HG02938 (cell line): ENCODE measurements around the gene EDA.

Experiments
- ATAC-seq: cut with Tn5 transposase; IDR thresholded peaks from one replicate; pipeline ENCODE4 v1.9.1; 2021; ENCODE audit warnings: mild to moderate bottlenecking, moderate library complexity; ENCODE audit not compliant: unreplicated experiment

The EDA gene

DNA sequence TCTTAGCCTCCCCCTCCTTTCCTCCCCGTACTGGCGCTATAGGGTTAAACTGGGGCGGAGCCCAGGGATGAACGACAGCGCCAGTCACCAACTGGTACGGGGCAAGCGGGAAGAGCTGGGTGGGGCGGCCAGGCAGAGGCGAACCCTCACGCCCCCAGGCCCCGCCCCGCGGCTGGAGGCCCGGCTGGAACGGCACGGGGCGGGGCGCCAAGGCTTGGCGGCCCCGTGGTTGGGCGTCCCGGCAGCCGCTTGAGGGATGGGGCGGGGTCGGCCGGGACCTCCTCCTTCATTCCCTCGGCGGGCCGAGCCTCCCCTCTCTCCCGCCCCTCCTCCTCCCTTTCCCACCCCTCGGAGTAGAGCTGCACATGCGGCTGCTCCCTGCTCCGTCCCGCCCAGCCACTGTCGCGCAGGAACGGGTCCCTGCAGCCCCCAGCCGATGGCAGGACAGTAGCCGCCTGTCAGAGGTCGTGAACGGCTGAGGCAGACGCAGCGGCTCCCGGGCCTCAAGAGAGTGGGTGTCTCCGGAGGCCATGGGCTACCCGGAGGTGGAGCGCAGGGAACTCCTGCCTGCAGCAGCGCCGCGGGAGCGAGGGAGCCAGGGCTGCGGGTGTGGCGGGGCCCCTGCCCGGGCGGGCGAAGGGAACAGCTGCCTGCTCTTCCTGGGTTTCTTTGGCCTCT, at the start of gene EDA:
Gene EDA, plus strand, starts transcription at position 335 of the 678 bp plus-strand sequence.
- peak; percentile 80 for ATAC-seq

DNA sequence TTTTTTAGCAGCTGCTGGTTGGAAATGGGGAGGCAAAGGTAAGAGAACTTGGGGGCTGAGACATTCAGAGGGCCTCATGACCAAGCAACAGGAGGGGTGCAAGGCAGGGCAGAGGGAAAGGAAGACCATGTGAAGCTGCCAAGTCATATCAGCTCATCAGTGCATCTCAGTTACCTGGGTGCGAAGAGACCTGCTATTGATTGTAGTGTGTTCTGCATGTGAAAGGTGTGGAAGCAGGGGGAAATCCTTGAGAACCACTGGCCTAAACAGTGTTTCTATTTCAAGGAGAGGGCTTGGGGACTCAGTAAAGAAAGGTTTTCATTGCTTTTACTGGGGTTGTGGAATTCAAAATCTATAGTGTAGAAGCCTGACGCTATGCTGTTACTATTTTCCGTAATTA, 47.1 kb upstream of the EDA start:
- no peak for ATAC-seq

DNA sequence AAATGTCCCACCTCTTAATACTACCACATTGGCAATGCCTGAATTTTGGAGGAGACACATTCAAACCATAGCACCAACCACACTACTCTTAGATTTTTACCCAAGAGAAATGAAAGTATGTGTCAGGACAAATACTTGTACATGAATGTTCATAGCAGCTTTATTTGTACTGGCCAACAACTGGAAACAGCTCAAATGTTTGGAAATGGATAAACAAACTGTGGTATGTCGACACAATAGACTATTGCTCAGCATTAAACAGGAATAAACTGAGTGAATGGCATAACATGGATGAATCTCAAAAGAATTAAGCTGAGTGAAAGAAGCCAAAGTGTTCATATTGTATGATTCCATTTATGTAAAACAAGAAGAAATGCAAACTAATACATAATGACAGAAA, 18.5 kb upstream of the EDA start:
- ATAC-seq, result no peak

DNA sequence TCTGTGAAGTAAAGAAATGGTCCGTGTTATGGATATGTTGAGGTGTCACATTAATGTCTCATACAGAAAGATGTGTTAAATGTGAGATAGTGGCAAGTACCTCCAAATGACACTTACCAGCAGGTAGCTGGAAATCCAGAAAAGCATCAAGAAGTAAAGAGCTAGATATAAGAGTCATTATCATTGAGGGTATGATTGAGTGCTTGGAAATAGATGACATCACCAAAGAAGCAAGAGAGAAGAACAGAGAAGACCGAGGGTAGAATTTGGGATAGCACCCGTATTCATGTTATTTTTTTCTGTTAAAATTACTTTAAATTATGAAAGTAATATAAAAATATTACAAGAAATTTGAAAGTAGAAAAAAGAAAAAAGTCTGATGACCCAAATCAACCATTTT, 15.7 kb upstream of the EDA start:
- no peak for ATAC-seq

DNA sequence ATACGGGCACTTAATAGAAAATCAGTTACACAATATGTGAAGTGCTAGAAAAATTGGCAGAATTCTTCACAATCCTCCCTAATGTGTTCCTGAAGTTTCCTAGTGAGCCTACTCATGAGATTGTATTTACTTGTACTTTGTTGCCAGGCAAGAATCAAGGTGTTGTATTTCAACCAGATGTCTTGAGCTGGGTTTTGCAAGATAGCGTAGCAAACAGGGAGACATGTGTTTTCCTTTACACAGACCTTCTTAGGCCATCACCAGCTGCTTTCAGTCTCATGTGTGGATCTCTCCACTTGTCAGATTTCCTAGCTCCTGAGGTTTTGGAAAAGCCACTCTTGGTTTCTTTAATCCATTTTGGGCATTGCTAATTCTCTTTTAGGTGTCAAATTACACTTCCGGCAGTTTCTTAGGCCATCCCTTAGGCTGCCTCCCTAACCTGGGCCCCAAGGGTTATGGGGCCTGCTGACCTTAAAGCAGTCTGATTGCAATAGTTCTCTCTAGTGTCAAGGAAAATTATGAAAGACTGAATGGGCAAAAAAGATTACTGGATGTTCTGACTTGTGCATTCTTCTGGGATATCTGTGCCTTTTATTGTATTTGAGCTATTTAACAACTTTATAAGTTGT, 12.2 kb upstream of the EDA start:
- no peak for ATAC-seq

DNA sequence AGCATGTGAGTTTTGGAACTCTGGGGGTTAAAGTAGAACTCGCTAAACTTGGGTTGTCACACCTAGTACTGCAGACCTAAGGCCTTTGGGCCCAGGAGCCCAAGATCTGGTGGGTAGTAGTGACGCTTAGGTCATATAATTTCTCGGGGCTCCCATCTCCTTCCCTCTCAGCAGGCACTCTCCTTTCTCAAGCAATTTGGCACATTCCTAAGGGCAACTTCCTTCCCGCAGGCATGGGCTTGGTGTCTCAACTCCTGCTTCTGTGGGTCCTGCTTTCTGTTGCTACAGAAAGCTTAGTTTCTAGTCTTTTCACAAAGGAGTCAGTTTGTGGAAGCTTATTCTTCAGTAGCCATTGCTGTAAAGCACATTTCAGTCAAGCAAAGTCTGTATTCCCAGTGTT, 10.4 kb upstream of the EDA start:
- ATAC-seq, result no peak

DNA sequence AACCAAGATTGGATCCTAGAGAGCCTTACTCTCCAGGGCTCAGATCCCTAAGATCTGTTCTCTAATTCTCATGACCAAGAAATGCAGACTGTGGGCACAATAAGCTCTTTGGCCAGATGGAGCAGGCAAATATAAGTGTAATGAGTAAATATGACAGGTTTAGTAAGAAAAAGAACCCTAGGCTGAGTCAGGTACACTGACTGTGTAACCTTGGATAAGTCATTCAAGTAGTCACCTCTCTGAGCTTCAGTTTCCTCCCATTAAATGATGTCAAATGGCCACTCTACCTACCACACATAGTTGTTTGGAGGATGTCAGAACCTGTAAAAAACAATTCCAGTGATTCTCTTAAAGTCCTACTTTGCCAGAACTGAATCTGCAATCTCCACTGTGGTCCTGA, 8.3 kb upstream of the EDA start:
- ATAC-seq, result no peak

DNA sequence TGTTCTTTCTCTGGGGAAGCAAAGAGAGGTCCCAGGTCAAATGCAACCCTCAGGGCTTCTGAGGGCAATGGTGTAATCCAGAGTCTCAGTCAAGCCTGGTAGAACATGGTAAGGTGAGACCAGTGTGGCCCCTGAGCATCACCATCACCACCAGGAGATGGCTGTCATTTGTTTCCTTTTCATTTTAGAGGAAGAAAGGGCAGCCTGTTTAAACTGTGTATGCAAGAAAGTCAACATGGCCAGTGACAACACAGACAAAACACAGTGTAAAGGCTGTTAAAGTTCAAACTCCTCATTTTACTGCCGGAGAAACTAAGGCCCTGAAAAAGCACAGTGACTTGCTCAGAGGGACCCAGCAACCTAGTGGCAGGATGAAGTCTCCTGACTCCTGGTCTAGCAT, 2.0 kb upstream of the EDA start:
- ATAC-seq, result no peak

DNA sequence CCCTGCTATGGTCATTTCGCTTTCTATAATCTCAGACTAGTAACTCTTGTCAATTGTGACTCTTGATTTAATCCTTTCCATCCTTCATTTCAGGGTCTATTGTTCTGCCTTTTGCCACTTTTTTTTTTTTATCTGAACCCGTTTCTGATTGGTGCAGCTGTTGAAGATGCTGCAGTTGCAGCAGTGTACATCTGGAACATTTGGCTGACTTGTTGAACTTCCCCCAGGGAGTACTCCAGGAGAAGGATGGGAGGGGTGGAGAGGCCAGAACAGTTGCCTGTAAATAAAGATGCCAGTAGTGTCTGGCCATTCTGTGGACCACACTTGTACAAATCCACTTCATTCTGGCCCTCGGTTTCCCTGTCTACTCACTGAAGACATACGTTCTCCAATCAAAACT, 1.0 kb upstream of the EDA start:
- ATAC-seq, result no peak

DNA sequence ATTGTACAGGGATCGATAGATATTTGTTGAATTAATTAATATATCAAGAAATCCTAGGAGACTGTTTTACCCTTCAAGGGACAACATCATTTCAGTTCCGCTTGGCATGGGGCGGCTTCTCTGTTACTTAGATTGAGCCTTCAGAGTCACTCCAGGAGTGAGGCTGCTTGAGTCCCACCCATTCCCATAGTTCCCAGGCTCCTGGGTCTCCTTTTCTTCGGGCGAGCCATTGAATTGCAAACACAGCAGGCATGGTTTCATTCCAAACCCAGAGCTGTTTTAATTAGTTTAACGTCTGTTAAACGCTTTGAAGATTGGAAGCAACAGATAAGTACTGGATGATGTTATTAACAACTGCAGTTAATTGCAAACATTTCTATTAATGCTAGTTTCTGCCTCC, 571 bp upstream of the EDA start:
- ATAC-seq, result no peak

DNA sequence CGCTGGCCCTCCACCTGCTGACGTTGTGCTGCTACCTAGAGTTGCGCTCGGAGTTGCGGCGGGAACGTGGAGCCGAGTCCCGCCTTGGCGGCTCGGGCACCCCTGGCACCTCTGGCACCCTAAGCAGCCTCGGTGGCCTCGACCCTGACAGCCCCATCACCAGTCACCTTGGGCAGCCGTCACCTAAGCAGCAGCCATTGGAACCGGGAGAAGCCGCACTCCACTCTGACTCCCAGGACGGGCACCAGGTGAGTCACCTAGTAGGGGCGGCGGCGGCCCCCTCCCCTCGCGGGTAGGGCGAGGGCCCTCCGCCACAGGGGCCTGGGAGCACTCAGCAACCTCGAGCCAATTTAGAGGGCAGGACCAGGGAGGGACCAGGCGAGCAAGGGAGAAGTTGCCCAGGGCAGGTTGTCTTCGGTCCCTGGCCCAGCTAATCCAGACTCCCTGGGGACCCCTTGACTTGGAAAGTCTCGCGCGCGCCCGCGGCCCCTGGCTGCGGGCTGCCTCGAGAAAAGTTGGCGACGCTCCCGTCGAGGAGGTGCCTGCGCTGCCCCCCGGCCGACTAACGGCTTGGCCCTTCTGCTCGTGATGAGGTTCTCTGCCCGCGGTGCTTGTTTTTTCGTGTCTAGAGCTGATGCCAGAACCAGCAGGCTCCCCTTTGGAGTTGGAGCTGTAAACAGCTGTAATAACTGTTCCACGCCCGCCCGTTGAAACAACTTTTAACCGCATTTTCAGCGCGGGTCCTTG, 717 bp downstream of the EDA start:
- ATAC-seq, result peak; percentile 6

DNA sequence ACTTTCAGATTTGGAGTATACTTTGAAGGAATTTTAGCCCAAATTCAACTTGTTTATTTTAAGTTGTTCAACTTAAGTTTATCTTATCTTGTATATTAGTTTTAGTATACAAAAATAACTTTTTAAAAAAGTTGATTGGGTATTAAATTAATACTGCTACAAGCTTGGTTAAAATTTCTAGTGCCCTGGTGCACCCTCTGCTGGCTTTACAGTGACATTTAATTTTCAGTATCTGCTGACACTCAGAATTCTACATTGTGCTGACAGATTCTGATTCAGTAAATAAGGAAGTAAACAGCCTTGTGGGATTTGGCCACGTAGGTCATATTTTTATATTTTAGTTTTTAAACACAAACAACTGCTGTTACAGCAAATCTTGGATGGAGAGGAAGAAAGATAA, 2.9 kb downstream of the EDA start:
- no peak for ATAC-seq

DNA sequence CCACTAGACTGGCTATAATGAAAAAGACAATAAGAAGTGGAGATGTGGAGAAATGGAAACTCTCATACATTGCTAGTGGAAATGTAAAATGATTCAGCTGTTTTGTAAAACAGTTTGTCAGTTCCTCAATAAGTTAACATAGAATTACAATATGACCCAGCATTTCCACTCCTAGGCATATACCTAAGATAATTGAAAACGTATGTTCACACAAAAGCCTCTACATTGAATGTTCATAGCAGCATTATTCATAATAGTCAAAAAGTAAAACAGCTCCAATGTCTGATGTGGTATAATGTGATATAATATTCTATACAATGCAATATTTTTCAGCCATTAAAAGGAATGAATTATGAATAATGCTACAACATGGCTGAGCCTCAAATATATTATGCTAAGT, 10.2 kb downstream of the EDA start:
- ATAC-seq, result no peak

DNA sequence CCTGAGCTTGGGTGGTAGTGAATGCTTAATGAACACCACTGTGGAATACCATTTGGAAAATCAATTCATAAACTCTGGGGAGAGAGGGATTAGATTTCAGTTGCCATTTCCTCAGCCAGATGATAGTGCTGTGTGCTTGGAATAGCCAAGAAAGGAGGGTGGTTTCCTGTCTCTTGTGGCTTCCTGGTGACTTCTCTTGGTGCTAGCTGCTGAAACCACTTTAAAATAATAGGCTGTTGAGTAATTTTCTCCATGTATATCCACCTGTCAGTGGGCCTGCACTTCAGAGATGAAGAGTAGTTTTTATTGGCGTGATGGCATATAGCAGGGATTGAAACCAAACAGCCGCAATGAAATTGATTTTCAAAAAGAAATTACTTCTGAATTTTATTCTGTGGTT, 11.8 kb downstream of the EDA start:
- no peak for ATAC-seq

DNA sequence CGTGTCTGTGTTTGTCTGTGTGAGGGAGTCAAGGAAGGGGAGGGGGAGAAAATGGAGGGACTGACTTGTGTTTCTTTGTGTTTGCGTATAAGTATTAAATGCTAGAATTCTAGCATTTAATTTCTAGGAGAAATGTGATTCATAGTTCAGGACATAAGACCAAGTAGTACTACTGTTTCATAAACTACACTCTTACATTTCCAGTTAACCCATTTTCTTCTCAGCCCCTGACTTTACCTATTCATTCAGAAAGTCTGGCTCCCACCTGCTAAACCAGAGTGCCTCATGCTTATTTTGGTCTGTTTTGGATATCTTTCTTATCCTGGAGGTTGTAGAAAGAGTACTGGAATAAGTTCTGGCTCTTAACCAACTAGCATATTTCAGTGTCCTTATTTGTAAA, 14.2 kb downstream of the EDA start:
- ATAC-seq, result no peak

DNA sequence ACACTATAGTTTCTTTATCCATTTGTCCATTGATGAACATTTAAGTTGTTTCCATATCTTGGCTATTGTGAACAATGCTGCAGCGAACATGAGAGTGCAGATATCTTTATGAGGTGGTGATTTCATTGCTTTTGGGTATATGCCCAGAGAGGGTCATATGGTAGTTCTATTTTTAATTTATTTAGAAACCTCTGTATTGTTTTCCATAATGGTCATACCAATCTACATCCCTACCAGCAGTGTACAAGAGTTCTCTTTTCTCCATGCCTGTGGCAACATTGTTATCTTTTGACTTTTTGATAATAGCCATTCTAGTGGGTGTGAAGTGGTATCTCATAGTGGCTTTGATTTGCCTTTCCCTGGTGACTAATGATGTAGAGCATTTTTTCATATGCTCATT, 48.8 kb downstream of the EDA start:
- no peak for ATAC-seq

DNA sequence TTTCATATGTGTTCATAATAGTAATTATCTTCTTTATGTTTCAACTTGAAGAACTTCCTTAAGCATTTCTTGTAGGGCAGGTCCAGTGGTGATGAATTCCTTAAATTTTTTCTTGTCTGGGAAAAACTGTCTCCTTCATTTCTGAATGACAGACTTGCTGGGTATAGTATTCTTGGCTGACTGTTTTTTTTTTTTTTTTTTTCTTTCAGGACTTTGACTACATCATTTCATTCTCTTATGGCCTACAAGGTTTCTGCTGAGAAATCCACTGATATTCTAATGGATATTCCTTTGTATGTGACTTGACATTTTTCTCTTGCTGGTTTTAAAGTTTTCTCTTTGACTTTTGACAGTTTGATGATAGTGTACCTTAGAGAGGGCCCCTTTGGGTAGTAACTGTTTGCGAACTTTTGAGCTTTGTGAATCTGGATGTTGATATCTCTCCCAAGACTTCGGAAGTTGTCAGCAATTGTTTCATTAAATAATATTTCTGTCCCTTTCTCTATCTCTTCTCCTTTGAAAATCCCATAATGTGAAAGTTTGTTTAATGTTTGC, 54.2 kb downstream of the EDA start:
- ATAC-seq, result no peak

DNA sequence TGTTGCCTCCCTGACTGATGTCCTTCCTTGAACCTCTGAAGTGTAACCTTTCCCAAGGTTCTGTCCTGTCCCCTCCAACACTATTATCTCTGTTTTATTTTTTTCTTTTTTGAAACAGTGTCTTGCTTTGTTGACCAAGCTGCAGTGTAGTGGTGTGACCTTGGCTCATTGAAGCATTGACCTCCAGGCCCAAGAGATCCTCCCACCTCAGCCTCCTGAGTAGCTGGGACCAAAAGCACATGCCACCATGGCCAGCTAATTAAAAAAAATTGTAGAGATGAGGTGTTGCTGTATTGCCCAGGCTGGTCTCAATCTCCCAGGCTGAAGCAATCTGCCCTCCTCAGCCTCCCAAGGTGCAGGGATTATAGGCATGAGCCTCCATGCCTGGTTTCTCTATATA, 59.0 kb downstream of the EDA start:
- no peak for ATAC-seq

DNA sequence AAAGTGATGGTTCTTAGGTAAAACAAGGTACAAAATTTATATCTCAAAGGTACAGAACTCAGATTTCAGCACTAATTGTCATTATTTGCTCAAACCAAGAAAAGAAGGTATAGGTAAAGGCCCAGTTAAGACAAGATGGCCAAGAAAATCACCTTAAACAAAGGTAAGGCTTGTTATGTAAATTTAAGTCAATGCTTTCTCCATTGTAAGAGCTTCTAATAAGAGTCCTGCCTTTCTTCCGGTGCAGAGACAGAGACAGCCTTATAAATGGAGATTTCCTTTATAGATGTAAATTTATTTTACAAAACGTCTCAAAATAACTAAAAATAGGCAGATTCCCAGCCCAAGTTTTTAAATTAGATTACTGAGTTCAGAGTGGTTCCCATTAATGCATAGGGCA, 89.9 kb downstream of the EDA start:
- ATAC-seq, result no peak

DNA sequence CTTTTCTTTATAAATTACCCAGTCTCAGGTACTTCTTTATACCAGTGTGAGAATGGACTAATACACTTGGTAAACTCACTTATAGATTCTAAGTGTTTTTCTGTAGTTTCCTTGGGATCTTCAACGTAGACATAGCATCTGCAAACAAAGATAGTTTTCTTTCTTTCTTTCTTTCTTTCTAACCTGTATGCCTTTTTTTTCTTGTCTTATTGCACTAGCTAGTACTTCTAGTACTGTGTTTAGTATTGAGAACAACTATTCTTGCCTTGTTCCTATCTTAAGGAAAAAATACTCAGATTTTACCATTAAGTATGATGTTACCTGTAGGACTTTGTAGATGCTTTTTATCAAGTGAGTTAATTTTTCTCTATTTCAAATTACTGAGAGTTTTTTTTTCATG, 102.2 kb downstream of the EDA start:
- no peak for ATAC-seq

DNA sequence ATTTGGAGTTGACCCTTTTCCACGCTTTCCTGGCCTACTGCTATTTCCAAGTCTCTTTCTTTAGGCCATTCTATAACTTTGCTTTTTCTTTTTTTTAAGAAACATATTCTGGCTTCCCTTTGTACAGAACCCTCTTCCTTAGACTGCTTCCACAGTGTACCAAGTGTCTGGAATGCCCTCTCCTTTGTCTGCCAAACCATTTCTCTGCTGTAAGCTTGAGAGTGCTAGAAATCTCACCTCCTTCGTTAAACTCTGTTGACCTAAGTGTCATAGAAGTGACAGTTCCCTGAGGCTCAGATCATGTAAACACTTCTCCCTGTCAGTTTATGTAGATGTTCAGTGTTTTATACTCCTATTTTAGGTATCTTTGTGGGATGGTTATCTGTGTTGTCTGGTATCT, 108.4 kb downstream of the EDA start:
- ATAC-seq, result no peak

DNA sequence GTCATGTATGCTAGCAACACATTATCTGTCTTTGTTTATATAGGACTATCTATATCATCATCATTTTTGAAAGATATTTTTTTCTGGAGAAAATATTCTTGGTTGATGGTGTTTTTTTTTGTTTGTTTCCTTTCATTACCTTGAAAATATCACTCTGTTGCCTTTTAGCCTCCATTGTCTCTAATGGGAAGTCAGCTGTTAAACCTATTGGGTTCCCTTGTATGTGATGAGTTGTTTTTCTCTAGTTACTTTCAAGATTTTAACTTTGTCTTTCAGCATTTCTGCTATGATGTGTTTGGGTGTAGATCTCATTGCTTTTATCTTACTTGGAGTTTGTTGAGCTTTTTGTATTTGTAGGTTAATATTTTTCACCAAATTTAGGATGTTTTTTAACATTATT, 124.4 kb downstream of the EDA start:
- ATAC-seq, result no peak
